Cardiac muscle cell (in vitro differentiated cells and primary cell): ENCODE data around the gene SYNCRIP. TPM values are rescaled to one million over a fixed set of nuclear protein-coding genes. Genes with fewer than 3 reads are reported as not detected.

ENCODE experiments used
- DNase-seq, 2 donors: peaks; one replicate each; pipeline versions ENCODE4 v3.0.0 to v3.0.0-alpha.2; 2010 to 2017; ENCODE audit warnings: low read depth in 1 of 2, low spot score in 1 of 2
- H3K27ac ChIP-seq: fragments of 200-600 bp; sonication (generic); 2 replicates; pipeline ENCODE4 v1.5.1; 2016
- H3K27me3 ChIP-seq: fragments of 200-600 bp; sonication (generic); 2 replicates; pipeline ENCODE4 v1.6.0; 2016; ENCODE audit warnings: control low read depth
- H3K36me3 ChIP-seq: fragments of 200-600 bp; sonication (generic); 2 replicates; pipeline ENCODE4 v1.5.1; 2016; ENCODE audit warnings: control low read depth
- H3K4me1 ChIP-seq: fragments of 200-600 bp; sonication (generic); 2 replicates; pipeline ENCODE4 v1.8.1; 2017; ENCODE audit warnings: low read depth, mild to moderate bottlenecking, mixed run types
- H3K4me3 ChIP-seq: fragments of 200-600 bp; sonication (generic); 2 replicates; pipeline ENCODE4 v1.5.1; 2016; ENCODE audit warnings: mild to moderate bottlenecking
- H3K9me3 ChIP-seq: fragments of 200-600 bp; sonication (generic); 2 replicates; pipeline ENCODE4 v1.5.1; 2017; ENCODE audit warnings: low read depth, mild to moderate bottlenecking, control low read depth
- polyA plus RNA-seq: library from polyadenylated mRNA; unstranded; fragments of >200 nt; fragmentation: Nextera tagmentation; extraction: Ambion mirVana; gene quantifications from 2 replicates; pipeline ENCODE4 v1.2.1, GENCODE V29; 2016
- total RNA-seq: library from RNA; depleted of rRNA; stranded (reverse); fragments of >200 nt; gene quantifications from 2 replicates; pipeline ENCODE4 v1.2.3, GENCODE V29; 2016
- TF ChIP-seq, protein P1 (sequence below): IDR thresholded peaks from 2 replicates; pipeline ENCODE4 v1.5.1; 2012; ENCODE audit warnings: low read depth, mild to moderate bottlenecking, low read length

SYNCRIP gene
- total and polyA plus RNA-seq, 2 experiments from 2014 or later: 40.7 to 48.8 TPM

DNA sequence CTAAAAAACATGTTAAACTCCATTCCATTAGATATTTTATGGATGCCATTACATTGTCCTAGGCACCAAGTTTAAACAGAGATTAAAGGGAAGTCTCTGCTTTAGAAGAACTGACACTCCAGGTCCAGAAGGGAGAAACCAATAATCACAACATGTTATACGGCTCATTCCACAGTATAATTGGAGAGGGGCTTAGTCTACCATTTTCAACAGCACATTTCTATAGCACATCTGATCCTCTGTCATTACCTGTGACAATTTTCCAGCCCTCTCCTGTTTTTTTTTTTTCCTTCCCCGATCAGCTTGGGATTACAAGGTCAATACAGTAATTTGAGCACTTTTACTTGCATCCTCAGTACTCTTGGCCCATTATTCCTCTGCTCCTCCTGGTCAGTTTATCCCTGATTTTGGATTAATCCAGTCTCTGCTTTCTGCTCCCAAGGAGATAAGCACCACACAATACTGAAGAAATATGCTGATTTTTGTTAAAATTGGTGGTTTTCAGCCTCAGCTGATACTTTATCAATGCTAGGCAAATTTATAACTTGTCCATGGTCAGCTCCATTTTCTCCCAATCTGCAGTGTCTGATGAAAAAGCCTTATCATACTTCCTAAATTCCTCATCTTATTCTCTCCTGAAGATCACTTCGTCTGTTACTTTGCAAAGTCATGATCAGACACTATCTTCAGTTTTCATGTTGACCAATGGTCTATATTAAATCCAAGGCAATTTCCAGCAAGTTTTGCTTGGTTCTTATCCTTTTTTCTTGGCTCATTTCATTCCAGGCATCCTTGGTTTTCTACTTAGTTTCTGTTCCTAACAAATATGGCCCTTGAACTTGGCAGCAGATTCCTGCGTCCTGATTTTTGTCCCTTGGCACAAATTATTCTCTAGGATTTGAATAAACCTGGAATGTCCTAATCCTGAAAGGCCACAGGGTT is 30.8 kb upstream of the SYNCRIP start:
- TF ChIP-seq, protein P1, sequence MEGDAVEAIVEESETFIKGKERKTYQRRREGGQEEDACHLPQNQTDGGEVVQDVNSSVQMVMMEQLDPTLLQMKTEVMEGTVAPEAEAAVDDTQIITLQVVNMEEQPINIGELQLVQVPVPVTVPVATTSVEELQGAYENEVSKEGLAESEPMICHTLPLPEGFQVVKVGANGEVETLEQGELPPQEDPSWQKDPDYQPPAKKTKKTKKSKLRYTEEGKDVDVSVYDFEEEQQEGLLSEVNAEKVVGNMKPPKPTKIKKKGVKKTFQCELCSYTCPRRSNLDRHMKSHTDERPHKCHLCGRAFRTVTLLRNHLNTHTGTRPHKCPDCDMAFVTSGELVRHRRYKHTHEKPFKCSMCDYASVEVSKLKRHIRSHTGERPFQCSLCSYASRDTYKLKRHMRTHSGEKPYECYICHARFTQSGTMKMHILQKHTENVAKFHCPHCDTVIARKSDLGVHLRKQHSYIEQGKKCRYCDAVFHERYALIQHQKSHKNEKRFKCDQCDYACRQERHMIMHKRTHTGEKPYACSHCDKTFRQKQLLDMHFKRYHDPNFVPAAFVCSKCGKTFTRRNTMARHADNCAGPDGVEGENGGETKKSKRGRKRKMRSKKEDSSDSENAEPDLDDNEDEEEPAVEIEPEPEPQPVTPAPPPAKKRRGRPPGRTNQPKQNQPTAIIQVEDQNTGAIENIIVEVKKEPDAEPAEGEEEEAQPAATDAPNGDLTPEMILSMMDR: no peak
- peaks cover 6% of the 10 kb centered on the region for H3K4me1 ChIP-seq
- H3K4me3 ChIP-seq: no peak overlapping the region
- no peak overlapping the region for H3K27ac ChIP-seq
- no peaks in the 10 kb centered on the region for H3K36me3 ChIP-seq
- no peak for DNase-seq
- H3K27me3 ChIP-seq: no peaks in the 10 kb centered on the region
- H3K9me3 ChIP-seq: no peaks in the 10 kb centered on the region

DNA sequence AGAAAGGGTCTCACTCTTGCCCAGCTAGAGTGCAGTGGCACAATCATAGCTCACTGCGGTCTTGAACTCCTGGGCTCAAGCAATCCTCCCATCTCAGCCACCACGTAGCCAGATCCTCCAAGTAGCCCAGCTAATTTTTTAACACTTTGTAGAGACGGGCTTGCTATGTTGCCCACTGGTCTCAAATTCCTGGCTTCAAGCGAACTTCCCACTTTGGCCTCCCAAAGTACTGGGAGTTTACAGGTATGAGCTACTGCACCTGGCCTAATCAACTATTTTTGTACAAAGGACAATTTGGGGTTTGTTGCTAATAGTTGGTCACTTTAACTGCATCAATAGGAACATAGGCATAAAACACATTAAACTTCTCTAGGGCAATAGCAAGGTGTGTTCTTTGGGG is 29.9 kb upstream of the SYNCRIP start:
- TF ChIP-seq, protein P1: no peak
- no peaks in the 10 kb centered on the region for H3K36me3 ChIP-seq
- H3K9me3 ChIP-seq: no peaks in the 10 kb centered on the region
- DNase-seq: no peak
- H3K4me3 ChIP-seq: no peak overlapping the region
- H3K27ac ChIP-seq: no peak overlapping the region
- H3K27me3 ChIP-seq: no peaks in the 10 kb centered on the region
- peaks cover 6% of the 10 kb centered on the region for H3K4me1 ChIP-seq

- Histone ChIP-seq H3K27ac (no peak overlapping the region), H3K9me3 (no peaks in the 10 kb centered on the region), H3K4me1 (peaks cover 6% of the 10 kb centered on the region), H3K27me3 (no peaks in the 10 kb centered on the region), H3K4me3 (no peak overlapping the region), H3K36me3 (no peaks in the 10 kb centered on the region)
- DNase-seq: no peak
- TF ChIP-seq, protein P1: no peak
Measured at GRCh38 chr6:85672050-85672449, 29.4 kb upstream of the SYNCRIP start.

GRCh38 chr6:85670573-85670972 is 27.9 kb upstream of the SYNCRIP start:
- TF ChIP-seq, protein P1: no peak
- Histone ChIP-seq H3K4me3 (no peak overlapping the region), H3K27ac (no peak overlapping the region), H3K4me1 (peaks cover 1% of the 10 kb centered on the region), H3K9me3 (no peaks in the 10 kb centered on the region), H3K36me3 (peaks cover 3% of the 10 kb centered on the region), H3K27me3 (no peaks in the 10 kb centered on the region)
- peak in 1 of 2 donors; percentile 75 for DNase-seq

DNA sequence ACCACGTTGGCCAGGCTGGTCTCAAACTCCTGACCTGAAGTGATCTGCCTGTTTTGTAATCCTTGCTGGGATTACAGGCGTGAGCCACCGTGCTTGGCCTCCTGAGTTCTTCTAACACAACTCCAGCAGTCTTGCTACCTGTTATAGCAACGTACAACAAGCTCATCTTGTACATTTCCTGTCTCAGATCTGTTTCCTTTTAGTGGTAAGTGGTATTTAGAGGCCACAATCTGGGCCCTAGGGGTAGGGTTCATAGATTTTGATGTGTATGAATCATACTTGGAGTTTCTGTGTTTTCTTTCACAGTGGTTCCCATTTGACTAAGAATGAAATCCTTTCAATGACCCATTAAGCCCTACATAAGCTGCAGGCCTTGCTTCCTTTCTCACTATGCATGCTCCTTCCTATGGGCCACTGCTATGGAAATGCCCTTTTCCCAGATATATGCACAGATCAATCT is 27.1 kb upstream of the SYNCRIP start:
- TF ChIP-seq, protein P1: no peak
- Histone ChIP-seq H3K27ac (peak overlapping the region; percentile 52), H3K27me3 (no peaks in the 10 kb centered on the region), H3K9me3 (no peaks in the 10 kb centered on the region), H3K36me3 (peaks cover 8% of the 10 kb centered on the region), H3K4me1 (no peaks in the 10 kb centered on the region), H3K4me3 (no peak overlapping the region)
- peak in 1 of 2 donors; percentile 36 for DNase-seq
